Frontal cortex (tissue), 4 donors: Measurements from ENCODE around the gene KRTAP1-1. TPM values are rescaled to one million over a fixed set of nuclear protein-coding genes. Genes with fewer than 3 reads are reported as not detected.
"Not testable (repeated sequence)": the region's sequence is repeated elsewhere in the genome, so short reads cannot be mapped to it uniquely, and the experiment has no call there.

Source experiments
- DNase-seq, 2 donors: peaks; one replicate each; pipeline ENCODE4 v3.0.0; 2012; ENCODE audit warnings: low spot score in 2 of 2
- FAIRE-seq: peaks from 2 replicates; lab custom pipeline; 2012; peaks lifted over from hg19 to GRCh38; lab: Jason Lieb, UNC
- total RNA-seq: library from RNA; depleted of rRNA; stranded (reverse); fragments of >200 nt; gene quantifications from one replicate; pipeline ENCODE4 v1.2.3, GENCODE V29; 2014
- donor health status: control.
- donor health status: control.
- donor health status: control.

KRTAP1-1 gene
- total RNA-seq, 1 donor from 2014 or later = not detected

GRCh38 chr17:41015454-41015853 is 25.8 kb downstream of the KRTAP1-1 start:
- FAIRE-seq = no peak
- DNase-seq = no peak

- FAIRE-seq = no peak
Observed at GRCh38 chr17:41013606-41014005, 27.6 kb downstream of the KRTAP1-1 start.

GRCh38 chr17:41013181-41013580 is 28.1 kb downstream of the KRTAP1-1 start:
- FAIRE-seq = no peak

More at GRCh38 chr17:41013606-41014005, 27.6 kb downstream of the KRTAP1-1 start:
- no peak for DNase-seq

GRCh38 chr17:41012326-41013120 is 28.7 kb downstream of the KRTAP1-1 start:
- no peak for DNase-seq
- no peak for FAIRE-seq

More at GRCh38 chr17:41013181-41013580, 28.1 kb downstream of the KRTAP1-1 start:
- DNase-seq = no peak

- DNase-seq (no peak), FAIRE-seq (no peak)
Observed at GRCh38 chr17:41010441-41010840, 30.8 kb downstream of the KRTAP1-1 start.

- DNase-seq (no peak), FAIRE-seq (no peak)
Observed at GRCh38 chr17:41009936-41010335, 31.3 kb downstream of the KRTAP1-1 start.

- DNase-seq (no peak), FAIRE-seq (no peak)
Observed at GRCh38 chr17:41009301-41009760, 31.9 kb downstream of the KRTAP1-1 start.

GRCh38 chr17:41008811-41009210 is 32.4 kb downstream of the KRTAP1-1 start, which contains the start of gene KRTAP3-1:
KRTAP3-1 (minus strand) TSS chr17:41009128; CDS start chr17:41009074, 54 bp downstream.
- DNase-seq = no peak
- no peak for FAIRE-seq

- no peak for FAIRE-seq
- DNase-seq = no peak
Observed at GRCh38 chr17:41004397-41004796, 36.9 kb downstream of the KRTAP1-1 start.

GRCh38 chr17:41003926-41004325 is 37.3 kb downstream of the KRTAP1-1 start:
- DNase-seq = no peak
- no peak for FAIRE-seq

GRCh38 chr17:41002814-41003213 is 38.4 kb downstream of the KRTAP1-1 start:
- no peak for DNase-seq
- no peak for FAIRE-seq

GRCh38 chr17:41001795-41002194 is 39.5 kb downstream of the KRTAP1-1 start:
- FAIRE-seq (no peak), DNase-seq (no peak)

GRCh38 chr17:40999563-40999962 is 41.7 kb downstream of the KRTAP1-1 start, which contains the start of gene KRTAP3-2:
KRTAP3-2 (minus strand) TSS chr17:40999906; CDS start chr17:40999853, 53 bp downstream.
- FAIRE-seq, DNase-seq: not testable (repeated sequence)

GRCh38 chr17:40997361-40997760 is 43.9 kb downstream of the KRTAP1-1 start:
- no peak for FAIRE-seq
- no peak for DNase-seq

- FAIRE-seq (no peak), DNase-seq (no peak)
Observed at GRCh38 chr17:40996829-40997228, 44.4 kb downstream of the KRTAP1-1 start.

GRCh38 chr17:40995116-40995515 is 46.1 kb downstream of the KRTAP1-1 start:
- FAIRE-seq (no peak), DNase-seq (no peak)

- DNase-seq = no peak
- no peak for FAIRE-seq
Observed at GRCh38 chr17:40993839-40994238, 47.4 kb downstream of the KRTAP1-1 start, which contains the start of gene KRTAP3-3. KRTAP3-3 (minus strand) TSS chr17:40994164; CDS start chr17:40994097, 67 bp downstream.

- DNase-seq = no peak
- no peak for FAIRE-seq
Observed at GRCh38 chr17:40993084-40993483, 48.2 kb downstream of the KRTAP1-1 start.

GRCh38 chr17:40992666-40993065 is 48.6 kb downstream of the KRTAP1-1 start:
- no peak for DNase-seq
- no peak for FAIRE-seq
